Psoas muscle (tissue), 8 donors: ENCODE results near the gene SMURF2. TPM values are rescaled to one million over a fixed set of nuclear protein-coding genes. Genes with fewer than 3 reads are reported as not detected.

ENCODE experiments used
- ATAC-seq, 4 donors: fragments of 200-7000 bp; cut with Tn5 transposase; one replicate each; pipeline ENCODE4 v1.9.1; 2020; ENCODE audit warnings: moderate library complexity in 3 of 4, mild to moderate bottlenecking in 2 of 4
- DNase-seq, 2 donors: peaks; one replicate each; pipeline ENCODE4 v3.0.0-alpha.2; 2020
- H3K27ac ChIP-seq: fragments of 200-600 bp; one replicate; pipeline ENCODE4 v1.8.0; 2022
- H3K27me3 ChIP-seq, 3 donors: fragments of 200-600 bp in 1 of 3; one replicate each; pipeline versions ENCODE4 v1.6.1 to v1.8.0; 2013 to 2022; ENCODE audit warnings: low read length in 2 of 3, mild to moderate bottlenecking in 2 of 3, moderate library complexity in 1 of 3; ENCODE audit not compliant: insufficient read depth in 3 of 3
- H3K36me3 ChIP-seq, 2 donors: fragments of 200-600 bp in 1 of 2; one replicate each; pipeline versions ENCODE4 v1.6.1 to v1.8.0; 2013 to 2022; ENCODE audit warnings: low read depth in 1 of 2, mild to moderate bottlenecking in 1 of 2, moderate library complexity in 1 of 2; ENCODE audit not compliant: insufficient read depth in 1 of 2
- H3K4me1 ChIP-seq: fragments of 200-600 bp; one replicate; pipeline ENCODE4 v1.8.0; 2022
- H3K4me3 ChIP-seq: fragments of 200-600 bp; one replicate; pipeline ENCODE4 v1.8.0; 2022; ENCODE audit warnings: mild to moderate bottlenecking
- H3K9me3 ChIP-seq: fragments of 200-600 bp; one replicate; pipeline ENCODE4 v1.8.0; 2022
- WGBS, 3 donors: extraction: QIAGEN DNeasy Blood & Tissue Kit; methylation state at CpG; one replicate each; pipeline versions ENCODE4 v1.1.6 to v1.1.7; 2013; 5-methylcytosine and 5-hydroxymethylcytosine counted together
- intact Hi-C, 2 donors: fragments of 100-400 bp; cut with DNase I; formaldehyde crosslinking; loops; one replicate each; pipeline versions ENCODE4 v1.11.0 to v1.14.2; 2022
- polyA plus RNA-seq, 3 donors: library from polyadenylated mRNA; stranded (reverse); fragments of 200-250 nt; gene quantifications; one replicate each; pipeline ENCODE4 v1.2.3, GENCODE V29; 2013
- total RNA-seq, 4 donors: library from RNA; stranded (reverse); fragmentation: NEBNext Ultra II Directional in 2 of 4; extraction: Animal tissue kit (Norgen Biotek cat#: 25700) in 2 of 4; gene quantifications; one replicate each; pipeline versions ENCODE4 v1.2.1 to v1.2.4, GENCODE V29; 2021 to 2023
- TF ChIP-seq, protein P1 (sequence below): fragments of 200-600 bp; IDR thresholded peaks from one replicate; pipeline ENCODE4 v1.8.0; 2022; ENCODE audit warnings: antibody characterized with exemption
- donor health status: healthy with polysubstance abuse.
- donor health status: DM: no; HTN: no; CAD: no; lungs with moderate emphysema.
- donor health status: Bipolar disorder and iron deficiency.
- donor health status: healthy.
- donor health status: DM: yes; HTN: yes; CAD: no.
- donor health status: DM: no; HTN: no; CAD: no.
- donor health status: DM: no; HTN: no; CAD: no.
- donor health status: DM: yes; HTN: yes; CAD: no.

SMURF2 gene
- total and polyA plus RNA-seq, 7 donors = 4.3 to 12.0 (median 8.3) TPM

DNA sequence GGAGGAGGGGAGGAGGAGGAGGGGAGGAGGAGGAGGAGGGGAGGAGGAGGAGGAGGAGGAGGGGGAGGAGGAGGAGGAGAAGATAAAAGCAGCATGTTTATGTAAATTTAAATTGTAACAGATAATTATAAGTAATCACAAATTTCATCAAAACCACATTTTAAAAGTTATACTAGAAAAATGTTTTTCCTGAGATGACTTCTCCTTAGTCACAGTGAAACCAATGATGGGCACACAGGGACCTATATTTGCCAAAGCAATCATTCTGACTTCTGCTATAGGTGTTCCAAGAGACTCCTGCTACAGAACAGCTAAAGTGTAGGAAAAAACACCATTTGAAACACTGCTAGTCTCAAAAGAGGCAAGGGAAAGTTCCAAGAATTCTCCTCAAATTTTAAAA lies 88.9 kb downstream of the SMURF2 start:
- H3K27ac ChIP-seq = no peak overlapping the region
- no peak for DNase-seq
- H3K4me1 ChIP-seq = no peaks in the 10 kb centered on the region
- H3K4me3 ChIP-seq = no peak overlapping the region
- H3K27me3 ChIP-seq = no peaks in the 10 kb centered on the region
- no peaks in the 10 kb centered on the region for H3K9me3 ChIP-seq
- peaks cover 4 to 53% of the 10 kb centered on the region in 2 donors for H3K36me3 ChIP-seq
- TF ChIP-seq, protein P1, sequence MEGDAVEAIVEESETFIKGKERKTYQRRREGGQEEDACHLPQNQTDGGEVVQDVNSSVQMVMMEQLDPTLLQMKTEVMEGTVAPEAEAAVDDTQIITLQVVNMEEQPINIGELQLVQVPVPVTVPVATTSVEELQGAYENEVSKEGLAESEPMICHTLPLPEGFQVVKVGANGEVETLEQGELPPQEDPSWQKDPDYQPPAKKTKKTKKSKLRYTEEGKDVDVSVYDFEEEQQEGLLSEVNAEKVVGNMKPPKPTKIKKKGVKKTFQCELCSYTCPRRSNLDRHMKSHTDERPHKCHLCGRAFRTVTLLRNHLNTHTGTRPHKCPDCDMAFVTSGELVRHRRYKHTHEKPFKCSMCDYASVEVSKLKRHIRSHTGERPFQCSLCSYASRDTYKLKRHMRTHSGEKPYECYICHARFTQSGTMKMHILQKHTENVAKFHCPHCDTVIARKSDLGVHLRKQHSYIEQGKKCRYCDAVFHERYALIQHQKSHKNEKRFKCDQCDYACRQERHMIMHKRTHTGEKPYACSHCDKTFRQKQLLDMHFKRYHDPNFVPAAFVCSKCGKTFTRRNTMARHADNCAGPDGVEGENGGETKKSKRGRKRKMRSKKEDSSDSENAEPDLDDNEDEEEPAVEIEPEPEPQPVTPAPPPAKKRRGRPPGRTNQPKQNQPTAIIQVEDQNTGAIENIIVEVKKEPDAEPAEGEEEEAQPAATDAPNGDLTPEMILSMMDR = no peak
- ATAC-seq = no peak
- intact Hi-C loops = no loop called here

DNA sequence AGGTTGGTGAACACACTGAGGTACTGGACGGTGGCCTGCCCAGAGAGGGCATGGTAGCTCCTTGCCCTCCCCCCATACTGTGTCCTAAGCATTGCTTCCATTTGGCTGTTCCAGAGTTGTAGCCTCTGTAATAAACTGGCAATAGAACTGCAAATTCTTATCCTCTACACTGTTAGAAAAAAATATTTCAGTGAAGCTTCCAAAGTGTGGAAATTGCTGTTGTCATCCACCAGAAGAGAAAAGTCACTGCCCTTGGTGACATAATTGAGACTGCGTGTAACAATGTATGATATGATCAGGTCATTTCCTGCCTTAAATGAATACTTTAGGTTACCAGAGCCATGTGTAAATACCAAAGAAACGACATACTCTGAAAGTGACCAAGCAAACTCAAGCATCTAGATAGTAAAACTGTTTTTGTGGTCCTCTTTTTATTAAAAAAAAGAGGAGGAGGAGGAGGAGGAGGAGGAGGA lies 89.4 kb downstream of the SMURF2 start:
- H3K9me3 ChIP-seq = no peaks in the 10 kb centered on the region
- H3K4me1 ChIP-seq = no peaks in the 10 kb centered on the region
- intact Hi-C loops = no loop called here
- DNase-seq = no peak
- TF ChIP-seq, protein P1 = no peak
- H3K4me3 ChIP-seq = no peak overlapping the region
- H3K36me3 ChIP-seq = peaks cover 4 to 53% of the 10 kb centered on the region in 2 donors
- no peak overlapping the region for H3K27ac ChIP-seq
- 51 to 54% (median 51%) methylated on average over 3 of the region's 3 CpGs for WGBS, 3 donors
- ATAC-seq = no peak
- no peaks in the 10 kb centered on the region for H3K27me3 ChIP-seq

DNA sequence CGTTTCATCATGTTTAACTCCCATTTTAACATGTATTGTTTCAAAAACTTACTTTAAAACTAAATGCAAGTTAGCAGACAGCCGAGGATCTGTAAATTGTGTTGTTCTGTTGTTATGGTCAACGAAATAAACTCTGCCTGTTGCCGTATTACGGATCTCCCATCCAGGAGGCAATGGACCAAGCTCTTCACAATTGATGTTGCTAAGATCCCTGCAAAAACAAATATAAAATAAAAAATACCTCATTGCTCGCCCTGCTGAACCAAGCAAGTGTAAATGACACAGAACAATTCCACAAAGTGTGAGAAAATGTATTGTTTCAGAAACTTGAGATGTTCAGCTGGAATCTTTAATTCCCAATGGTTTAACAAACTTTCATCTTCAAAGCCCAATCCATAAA lies 90.4 kb downstream of the SMURF2 start:
- TF ChIP-seq, protein P1 = no peak
- DNase-seq (no peak), ATAC-seq (no peak)
- no peak overlapping the region for H3K27ac ChIP-seq
- intact Hi-C loops = no loop called here
- 75 to 81% (median 78%) methylated on average over 6 of the region's 6 CpGs for WGBS, 3 donors
- no peaks in the 10 kb centered on the region for H3K4me1 ChIP-seq
- no peak overlapping the region for H3K4me3 ChIP-seq
- H3K9me3 ChIP-seq = no peaks in the 10 kb centered on the region
- peaks cover 4 to 55% of the 10 kb centered on the region in 2 donors for H3K36me3 ChIP-seq
- H3K27me3 ChIP-seq = no peaks in the 10 kb centered on the region

DNA sequence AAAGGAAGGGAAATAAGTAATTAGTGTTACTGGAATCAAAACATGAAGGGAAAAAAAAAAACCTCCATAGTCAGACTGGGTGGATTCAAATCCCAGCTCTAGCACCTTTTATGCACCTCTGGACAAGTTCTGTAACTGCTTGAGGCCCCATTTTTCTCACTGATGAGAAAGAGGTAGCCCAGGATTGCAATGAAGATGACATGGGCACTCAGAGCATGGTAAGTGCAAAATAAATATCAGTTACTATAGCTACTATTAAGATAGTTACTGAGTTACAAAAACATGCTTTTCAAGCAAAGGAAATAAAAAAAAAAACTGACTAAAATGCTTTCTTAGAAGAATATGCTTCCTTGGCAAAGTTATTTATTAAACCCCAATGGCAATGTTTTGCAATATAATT lies 96.5 kb downstream of the SMURF2 start:
- no peak overlapping the region for H3K27ac ChIP-seq
- H3K36me3 ChIP-seq = peaks cover 0 to 75% of the 10 kb centered on the region in 2 donors
- no peaks in the 10 kb centered on the region for H3K27me3 ChIP-seq
- TF ChIP-seq, protein P1 = no peak
- DNase-seq (no peak), ATAC-seq (no peak)
- no peaks in the 10 kb centered on the region for H3K9me3 ChIP-seq
- no peak overlapping the region for H3K4me3 ChIP-seq
- no peaks in the 10 kb centered on the region for H3K4me1 ChIP-seq
- intact Hi-C loops = no loop called here

DNA sequence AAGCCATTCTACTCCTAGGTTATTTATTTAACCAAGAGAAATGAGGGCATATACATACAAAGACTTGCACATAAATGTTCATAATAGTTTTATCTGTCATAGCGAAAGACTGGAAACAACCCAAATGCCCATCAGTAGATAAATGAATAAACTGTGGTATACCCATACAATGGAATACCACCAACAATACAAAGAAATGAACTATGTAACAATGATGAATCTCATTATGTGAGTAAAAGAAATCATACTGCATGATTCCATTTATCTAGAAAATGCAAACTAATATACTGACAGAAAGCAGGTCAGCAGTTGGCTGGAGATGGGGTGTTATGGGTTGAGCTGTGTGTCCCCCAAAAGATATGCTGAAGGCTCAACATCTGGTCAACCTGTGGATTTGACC lies 98.0 kb downstream of the SMURF2 start:
- 95 to 97% (median 96%) methylated on average over 1 of the region's 1 CpG for WGBS, 3 donors
- H3K36me3 ChIP-seq = peaks cover 0 to 74% of the 10 kb centered on the region in 2 donors
- intact Hi-C loops = no loop called here

More for the DNA sequence above, 98.0 kb downstream of the SMURF2 start:
- DNase-seq (no peak), ATAC-seq (no peak)
- Histone ChIP-seq H3K27ac (no peak overlapping the region), H3K4me3 (no peak overlapping the region), H3K4me1 (no peaks in the 10 kb centered on the region), H3K27me3 (no peaks in the 10 kb centered on the region), H3K9me3 (no peaks in the 10 kb centered on the region)
- TF ChIP-seq, protein P1 = no peak
